HUES64 (cell line): ENCODE data around the gene MAP4.

Experiments used
- H3K27ac ChIP-seq: 2 replicates; pipeline ENCODE4 v1.7.0; 2013; ENCODE audit warnings: low read depth, low read length, inconsistent platforms
- H3K27me3 ChIP-seq: 2 replicates; pipeline ENCODE4 v1.6.1; 2013; ENCODE audit warnings: mild to moderate bottlenecking, low read length; ENCODE audit not compliant: insufficient read depth
- H3K36me3 ChIP-seq: 2 replicates; pipeline ENCODE4 v1.6.1; 2013; ENCODE audit warnings: mild to moderate bottlenecking, low read length; ENCODE audit not compliant: insufficient read depth
- H3K4me1 ChIP-seq: 2 replicates; pipeline ENCODE4 v1.6.1; 2013; ENCODE audit warnings: mild to moderate bottlenecking, low read length, moderate library complexity; ENCODE audit not compliant: insufficient read depth
- H3K4me3 ChIP-seq: 2 replicates; pipeline ENCODE4 v1.5.1; 2013; ENCODE audit warnings: mild to moderate bottlenecking, low read length, moderate library complexity
- H3K9ac ChIP-seq: 2 replicates; pipeline ENCODE4 v1.6.1; 2013; ENCODE audit warnings: mild to moderate bottlenecking, low read depth, low read length
- H3K9me3 ChIP-seq: 2 replicates; pipeline ENCODE4 v1.6.1; 2013; ENCODE audit warnings: low read depth, low read length; ENCODE audit not compliant: insufficient read depth
- WGBS: fragments of 150-250, 120-280 bp; methylation state at CpG from one replicate; pipeline ENCODE4 v1.1.7; 2013; ENCODE audit warnings: missing lambda C conversion rate; 5-methylcytosine and 5-hydroxymethylcytosine counted together

The MAP4 gene

GRCh38 chr3:47961036-47961435, 55.2 kb downstream of the MAP4 start:
- no peak overlapping the region for H3K27ac ChIP-seq
- H3K9ac ChIP-seq, result no peak overlapping the region
- no peak overlapping the region for H3K4me3 ChIP-seq
- 0 out of 2 replicates have a peak, but pooled peaks cover 2% of the 10 kb centered on the region for H3K9me3 ChIP-seq
- 0 out of 2 replicates have a peak, but pooled peaks cover 5% of the 10 kb centered on the region for H3K4me1 ChIP-seq
- H3K27me3 ChIP-seq, result no peaks in the 10 kb centered on the region
- H3K36me3 ChIP-seq, result no peaks in the 10 kb centered on the region
- WGBS, result 96% methylated on average over 1 of the region's 1 CpG

- H3K4me1 ChIP-seq, result no peaks in the 10 kb centered on the region
- peaks cover 5% of the 10 kb centered on the region; the same call in 1 of the 2 replicates for H3K36me3 ChIP-seq
- 100% methylated on average over 1 of the region's 1 CpG for WGBS
- no peak overlapping the region for H3K27ac ChIP-seq
- H3K9ac ChIP-seq, result no peak overlapping the region
- H3K27me3 ChIP-seq, result no peaks in the 10 kb centered on the region
- H3K9me3 ChIP-seq, result peaks cover 3% of the 10 kb centered on the region; the same call in 1 of the 2 replicates
- no peak overlapping the region for H3K4me3 ChIP-seq
Observed at GRCh38 chr3:47956521-47956920, 59.7 kb downstream of the MAP4 start.

- Histone ChIP-seq H3K27me3 (no peaks in the 10 kb centered on the region), H3K4me3 (no peak overlapping the region), H3K4me1 (no peaks in the 10 kb centered on the region), H3K36me3 (peaks cover 5% of the 10 kb centered on the region; the same call in 1 of the 2 replicates), H3K9me3 (peaks cover 3% of the 10 kb centered on the region; the same call in 1 of the 2 replicates), H3K9ac (no peak overlapping the region), H3K27ac (no peak overlapping the region)
- 94% methylated on average over 1 of the region's 1 CpG for WGBS
Observed at GRCh38 chr3:47954567-47954966, 61.6 kb downstream of the MAP4 start.

- 90% methylated on average over 5 of the region's 5 CpGs for WGBS
- H3K36me3 ChIP-seq, result peaks cover 5% of the 10 kb centered on the region; the same call in 1 of the 2 replicates
- H3K9ac ChIP-seq, result no peak overlapping the region
- H3K4me3 ChIP-seq, result no peak overlapping the region
- H3K4me1 ChIP-seq, result no peaks in the 10 kb centered on the region
- H3K27ac ChIP-seq, result no peak overlapping the region
- H3K27me3 ChIP-seq, result no peaks in the 10 kb centered on the region
- H3K9me3 ChIP-seq, result peaks cover 3% of the 10 kb centered on the region; the same call in 1 of the 2 replicates
Observed at GRCh38 chr3:47950453-47951169, 65.6 kb downstream of the MAP4 start.

GRCh38 chr3:47949979-47950378, 66.2 kb downstream of the MAP4 start:
- 92% methylated on average over 3 of the region's 3 CpGs for WGBS
- H3K27ac ChIP-seq, result no peak overlapping the region
- H3K4me1 ChIP-seq, result no peaks in the 10 kb centered on the region

GRCh38 chr3:47940232-47940631, 76.0 kb downstream of the MAP4 start:
- H3K4me1 ChIP-seq, result no peaks in the 10 kb centered on the region
- WGBS, result 96% methylated on average over 1 of the region's 1 CpG
- H3K27me3 ChIP-seq, result no peaks in the 10 kb centered on the region

More at GRCh38 chr3:47949979-47950378, 66.2 kb downstream of the MAP4 start:
- Histone ChIP-seq H3K27me3 (no peaks in the 10 kb centered on the region), H3K9me3 (peaks cover 3% of the 10 kb centered on the region; the same call in 1 of the 2 replicates), H3K9ac (no peak overlapping the region), H3K36me3 (peaks cover 5% of the 10 kb centered on the region; the same call in 1 of the 2 replicates), H3K4me3 (no peak overlapping the region)

GRCh38 chr3:47932421-47932820, 83.8 kb downstream of the MAP4 start:
- Histone ChIP-seq H3K27me3 (no peaks in the 10 kb centered on the region), H3K27ac (no peak overlapping the region), H3K9me3 (no peaks in the 10 kb centered on the region), H3K4me1 (no peaks in the 10 kb centered on the region), H3K9ac (no peak overlapping the region), H3K4me3 (no peak overlapping the region), H3K36me3 (peaks cover 11% of the 10 kb centered on the region)
- 98% methylated on average over 5 of the region's 5 CpGs for WGBS

More at GRCh38 chr3:47940232-47940631, 76.0 kb downstream of the MAP4 start:
- Histone ChIP-seq H3K9me3 (no peaks in the 10 kb centered on the region), H3K4me3 (no peak overlapping the region), H3K36me3 (no peaks in the 10 kb centered on the region), H3K27ac (no peak overlapping the region), H3K9ac (no peak overlapping the region)

- Histone ChIP-seq H3K9me3 (no peaks in the 10 kb centered on the region), H3K27ac (no peak overlapping the region), H3K4me3 (no peak overlapping the region), H3K36me3 (peaks cover 25% of the 10 kb centered on the region), H3K9ac (no peak overlapping the region), H3K4me1 (no peaks in the 10 kb centered on the region), H3K27me3 (no peaks in the 10 kb centered on the region)
- WGBS, result 96% methylated on average over 4 of the region's 4 CpGs
Observed at GRCh38 chr3:47930979-47931378, 85.2 kb downstream of the MAP4 start.

GRCh38 chr3:47916696-47917095, 99.5 kb downstream of the MAP4 start:
- Histone ChIP-seq H3K36me3 (peaks cover 76% of the 10 kb centered on the region), H3K4me1 (no peaks in the 10 kb centered on the region), H3K9ac (no peak overlapping the region), H3K4me3 (no peak overlapping the region), H3K9me3 (no peaks in the 10 kb centered on the region), H3K27me3 (no peaks in the 10 kb centered on the region), H3K27ac (no peak overlapping the region)
- 95% methylated on average over 2 of the region's 2 CpGs for WGBS

- Histone ChIP-seq H3K9ac (no peak overlapping the region), H3K27ac (no peak overlapping the region), H3K4me1 (no peaks in the 10 kb centered on the region), H3K4me3 (no peak overlapping the region), H3K27me3 (no peaks in the 10 kb centered on the region), H3K36me3 (peaks cover 76% of the 10 kb centered on the region), H3K9me3 (no peaks in the 10 kb centered on the region)
- WGBS, result 96% methylated on average over 5 of the region's 5 CpGs
Observed at GRCh38 chr3:47916201-47916600, 100.0 kb downstream of the MAP4 start.

- WGBS, result 94% methylated on average over 4 of the region's 6 CpGs
- peaks cover 3% of the 10 kb centered on the region; the same call in 1 of the 2 replicates for H3K4me1 ChIP-seq
- H3K4me3 ChIP-seq, result no peak overlapping the region
- H3K9ac ChIP-seq, result no peak overlapping the region
- H3K27me3 ChIP-seq, result no peaks in the 10 kb centered on the region
- H3K36me3 ChIP-seq, result peaks cover 74% of the 10 kb centered on the region
- no peaks in the 10 kb centered on the region for H3K9me3 ChIP-seq
- no peak overlapping the region; the same call in 1 of the 2 replicates for H3K27ac ChIP-seq
Observed at GRCh38 chr3:47912006-47912504, 104.2 kb downstream of the MAP4 start.
